Endothelial cell of umbilical vein (primary cell): Measurements from ENCODE around the gene KCNK16. TPM values are rescaled to one million over a fixed set of nuclear protein-coding genes. Genes with fewer than 3 reads are reported as not detected.

Experiments
- BruUV-seq: library from RNA; stranded (reverse); fragments of 400-500 nt; replicated peaks from 2 replicates; lab custom pipeline; 2021; lab: Mats Ljungman, UMichigan
- CTCF ChIA-PET: fragments of 300-600, 350-600 bp; sonication (Branson Sonifier 250); formaldehyde crosslinking; loops from one replicate; lab custom pipeline; 2021; ENCODE audit warnings: antibody characterized with exemption, inconsistent platforms; lab: Charles Lee
- POLR2A ChIA-PET: fragments of 300-600, 350-600 bp; sonication (Branson Sonifier 250); formaldehyde crosslinking; loops from one replicate; lab custom pipeline; 2021; ENCODE audit warnings: antibody characterized with exemption, inconsistent platforms; lab: Charles Lee
- DNase-seq: peaks from one replicate; pipeline ENCODE4 v3.0.0-alpha.2; 2011; ENCODE audit warnings: low read depth, low spot score
- FAIRE-seq: peaks from 2 replicates; lab custom pipeline; 2011; peaks lifted over from hg19 to GRCh38; lab: Jason Lieb, UNC
- H2AFZ ChIP-seq: 2 replicates; pipeline ENCODE4 v1.6.0; 2012; ENCODE audit warnings: low read depth, low read length, control low read depth, inconsistent platforms
- H3K27ac ChIP-seq: 2 replicates; pipeline ENCODE4 v1.5.1; 2011; ENCODE audit warnings: low read depth, mild to moderate bottlenecking, control low read depth, low read length, moderate library complexity; ENCODE audit not compliant: insufficient read depth
- H3K27me3 ChIP-seq, 2 experiments: 2 replicates each; pipeline versions ENCODE4 v1.6.0 to v1.6.1; 2011; ENCODE audit warnings: low read length in 2 of 2, mixed read lengths in 1 of 2; ENCODE audit not compliant: control insufficient read depth in 2 of 2, insufficient read depth in 2 of 2
- H3K36me3 ChIP-seq, 2 experiments: 2 replicates in 1 of 2; 3 replicates in 1 of 2; pipeline ENCODE4 v1.5.1; 2011; ENCODE audit warnings: low read length in 2 of 2, mild to moderate bottlenecking in 1 of 2, moderate library complexity in 1 of 2; ENCODE audit not compliant: control insufficient read depth in 2 of 2, insufficient read depth in 2 of 2; ENCODE audit errors: extremely low read depth in 1 of 2
- H3K4me1 ChIP-seq: 3 replicates; pipeline ENCODE4 v1.5.1; 2011; ENCODE audit warnings: mild to moderate bottlenecking, low read length; ENCODE audit not compliant: control insufficient read depth, insufficient read depth; ENCODE audit errors: extremely low read depth
- H3K4me2 ChIP-seq: 2 replicates; pipeline ENCODE4 v1.6.1; 2011; ENCODE audit warnings: low read length, control low read depth, mixed read lengths; ENCODE audit not compliant: insufficient read depth
- H3K4me3 ChIP-seq, 3 experiments: fragments of 200-600 bp in 1 of 3; sonication (generic), shearing (Covaris generic) in 1 of 3; replicated peaks in 1 of 3; 2 replicates each; pipeline ENCODE4 v1.5.1; 2011 to 2016; ENCODE audit warnings: control low read depth in 3 of 3, low read length in 3 of 3, mild to moderate bottlenecking in 2 of 3, inconsistent platforms in 1 of 3, low read depth in 1 of 3, moderate library complexity in 1 of 3; ENCODE audit not compliant: insufficient read depth in 1 of 3
- H3K79me2 ChIP-seq: 2 replicates; pipeline ENCODE4 v1.6.0; 2012; ENCODE audit warnings: low read length, inconsistent platforms; ENCODE audit not compliant: control insufficient read depth, insufficient read depth
- H3K9ac ChIP-seq: replicated peaks from 2 replicates; pipeline ENCODE3; 2011; ENCODE audit warnings: low read length, control low read depth; ENCODE audit not compliant: insufficient read depth; ENCODE audit errors: extremely low read depth
- H3K9me1 ChIP-seq: replicated peaks from 3 replicates; pipeline ENCODE4 v1.6.0; 2011; ENCODE audit warnings: mild to moderate bottlenecking, low read length; ENCODE audit not compliant: control insufficient read depth, insufficient read depth; ENCODE audit errors: extremely low read depth
- H3K9me3 ChIP-seq: replicated peaks from 2 replicates; pipeline ENCODE4 v1.5.1; 2012; ENCODE audit warnings: low read length, inconsistent platforms; ENCODE audit not compliant: control insufficient read depth, insufficient read depth
- H4K20me1 ChIP-seq: replicated peaks from 2 replicates; pipeline ENCODE3; 2011; ENCODE audit warnings: mild to moderate bottlenecking, low read length; ENCODE audit not compliant: control insufficient read depth, insufficient read depth; ENCODE audit errors: extremely low read depth
- EZH2 ChIP-seq: IDR thresholded peaks from 2 replicates; pipeline ENCODE4 v1.6.1; 2012; ENCODE audit warnings: borderline replicate concordance, low read depth, mild to moderate bottlenecking, moderate library complexity, low read length, inconsistent platforms; ENCODE audit not compliant: severe bottlenecking
- FOS ChIP-seq: IDR thresholded peaks from 2 replicates; pipeline ENCODE4 v1.6.1; 2011; ENCODE audit warnings: mild to moderate bottlenecking, low read length, moderate library complexity, borderline replicate concordance; ENCODE audit not compliant: insufficient read depth
- GATA2 ChIP-seq: IDR thresholded peaks from 2 replicates; pipeline ENCODE4 v1.7.0; 2011; ENCODE audit warnings: low read depth, mild to moderate bottlenecking, moderate library complexity, mixed read lengths, low read length; ENCODE audit not compliant: insufficient read length, insufficient read depth
- JUN ChIP-seq: IDR thresholded peaks from 2 replicates; pipeline ENCODE4 v1.6.1; 2011; ENCODE audit warnings: borderline replicate concordance, low read depth; ENCODE audit not compliant: insufficient read length, insufficient read depth
- MAX ChIP-seq: IDR thresholded peaks from 2 replicates; pipeline ENCODE4 v1.6.1; 2011; ENCODE audit not compliant: insufficient read depth, insufficient read length
- MYC ChIP-seq: IDR thresholded peaks from one replicate; pipeline ENCODE4 v1.6.1; 2011; ENCODE audit warnings: mild to moderate bottlenecking, low read depth, low read length
- POLR2A ChIP-seq: IDR thresholded peaks from 2 replicates; pipeline ENCODE4 v1.6.1; 2012; ENCODE audit warnings: low read depth, mild to moderate bottlenecking, control low read depth, low read length
- POLR2AphosphoS5 ChIP-seq: IDR thresholded peaks from 2 replicates; pipeline ENCODE4 v1.6.1; 2012; ENCODE audit warnings: low read depth, mild to moderate bottlenecking, control low read depth, low read length, moderate library complexity; ENCODE audit not compliant: insufficient read depth
- dilution Hi-C: fragments of 300-500 bp; cut with MboI; formaldehyde crosslinking; loops from one replicate; pipeline ENCODE4 v1.15.0; 2019; ENCODE audit warnings: low sequenced_read_pairs; ENCODE audit not compliant: extremely low pct_ligation_motif_present
- intact Hi-C: fragments of 100-400 bp; cut with micrococcal nuclease; formaldehyde crosslinking; loops from one replicate; pipeline ENCODE4 v1.10.0; 2022
- polyA plus RNA-seq, 4 experiments: library from polyadenylated mRNA; depleted of rRNA in 3 of 4; stranded (reverse) in 3 of 4; unstranded in 1 of 4; fragments of >200 nt; gene quantifications; 2 replicates each; pipeline versions ENCODE4 v1.2.1 to v1.2.3, GENCODE V29; 2011 to 2012; ENCODE audit warnings: missing spikeins in 1 of 4
- total RNA-seq: library from RNA; stranded (reverse); gene quantifications from 2 replicates; pipeline ENCODE4 v1.2.3, GENCODE V29; 2021
- TF ChIP-seq, protein P1 (sequence below), 2 donors: IDR thresholded peaks; 1 replicate in 1 of 2; 2 replicates in 1 of 2; pipeline ENCODE4 v1.5.1; 2011; ENCODE audit warnings: low read length in 2 of 2, mild to moderate bottlenecking in 2 of 2, moderate library complexity in 2 of 2, control low read depth in 1 of 2, inconsistent platforms in 1 of 2, low read depth in 1 of 2; ENCODE audit not compliant: insufficient read depth in 1 of 2; ENCODE audit errors: extremely low read depth in 1 of 2

The KCNK16 gene
- total and polyA plus RNA-seq, 2 donors (not counting 3 experiments of a cell fraction or from before 2014, with no cell fraction given) = not detected

GRCh38 chr6:39281312-39281980 lies 41.1 kb downstream of the KCNK16 start:
- DNase-seq (no peak), FAIRE-seq (no peak)
- H3K27me3 ChIP-seq = no peaks in the 10 kb centered on the region
- ChIA-PET CTCF (no interaction called here), POLR2A (no interaction called here)
- BruUV-seq = no TSS peak
- H3K27ac ChIP-seq = no peak overlapping the region
- H3K9me1 ChIP-seq = no peaks in the 10 kb centered on the region
- no peak overlapping the region for H3K4me2 ChIP-seq
- TF ChIP-seq, protein P1, sequence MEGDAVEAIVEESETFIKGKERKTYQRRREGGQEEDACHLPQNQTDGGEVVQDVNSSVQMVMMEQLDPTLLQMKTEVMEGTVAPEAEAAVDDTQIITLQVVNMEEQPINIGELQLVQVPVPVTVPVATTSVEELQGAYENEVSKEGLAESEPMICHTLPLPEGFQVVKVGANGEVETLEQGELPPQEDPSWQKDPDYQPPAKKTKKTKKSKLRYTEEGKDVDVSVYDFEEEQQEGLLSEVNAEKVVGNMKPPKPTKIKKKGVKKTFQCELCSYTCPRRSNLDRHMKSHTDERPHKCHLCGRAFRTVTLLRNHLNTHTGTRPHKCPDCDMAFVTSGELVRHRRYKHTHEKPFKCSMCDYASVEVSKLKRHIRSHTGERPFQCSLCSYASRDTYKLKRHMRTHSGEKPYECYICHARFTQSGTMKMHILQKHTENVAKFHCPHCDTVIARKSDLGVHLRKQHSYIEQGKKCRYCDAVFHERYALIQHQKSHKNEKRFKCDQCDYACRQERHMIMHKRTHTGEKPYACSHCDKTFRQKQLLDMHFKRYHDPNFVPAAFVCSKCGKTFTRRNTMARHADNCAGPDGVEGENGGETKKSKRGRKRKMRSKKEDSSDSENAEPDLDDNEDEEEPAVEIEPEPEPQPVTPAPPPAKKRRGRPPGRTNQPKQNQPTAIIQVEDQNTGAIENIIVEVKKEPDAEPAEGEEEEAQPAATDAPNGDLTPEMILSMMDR (IDR thresholded peaks at IDR 0.05; ENCODE audit: extremely low read depth in 1 of 2, insufficient read depth in 1 of 2, low read depth in 1 of 2, low read length in 2 of 2) = no peak
- TF ChIP-seq POLR2A (no peak), POLR2AphosphoS5 (no peak), FOS (no peak), EZH2 (no peak), JUN (no peak), GATA2 (no peak), MYC (no peak), MAX (no peak)
- H2AFZ ChIP-seq = no peak overlapping the region
- no peaks in the 10 kb centered on the region for H3K4me1 ChIP-seq
- H3K9me3 ChIP-seq = no peaks in the 10 kb centered on the region
- H3K9ac ChIP-seq = no peak overlapping the region
- no peaks in the 10 kb centered on the region for H4K20me1 ChIP-seq
- H3K36me3 ChIP-seq = no peaks in the 10 kb centered on the region
- dilution Hi-C loops = no loop called here
- H3K4me3 ChIP-seq = no peak overlapping the region
- intact Hi-C loops = no loop called here
- no peaks in the 10 kb centered on the region for H3K79me2 ChIP-seq
